G401.6 (cell line): ENCODE results near the gene CSDE1.

Experiments
- FAIRE-seq: peaks from 2 replicates; lab custom pipeline; 2012; peaks lifted over from hg19 to GRCh38; lab: Jason Lieb, UNC

CSDE1 gene

GRCh38 chr1:114701931-114702330 lies 55.9 kb downstream of the CSDE1 start:
- no peak for FAIRE-seq

GRCh38 chr1:114700036-114700600 lies 57.7 kb downstream of the CSDE1 start:
- no peak for FAIRE-seq

DNA sequence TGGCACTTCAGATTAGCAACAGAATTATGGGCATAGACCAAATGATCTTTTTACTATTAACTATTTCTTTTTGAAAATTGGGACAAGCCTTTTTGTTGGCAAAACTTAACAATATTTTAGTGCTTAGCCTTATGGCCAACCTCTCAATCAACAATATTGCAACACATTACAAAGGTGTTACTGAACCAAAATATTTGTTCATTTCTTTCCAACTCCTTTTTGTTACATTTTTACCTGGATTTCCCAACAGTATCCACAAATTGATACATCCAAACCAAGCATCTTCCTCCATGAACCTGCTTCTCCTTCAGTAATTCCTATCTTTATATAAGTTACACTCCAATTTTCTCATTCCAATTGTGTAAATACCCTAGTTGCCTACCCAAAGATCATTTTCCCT lies 61.0 kb downstream of the CSDE1 start:
- no peak for FAIRE-seq

DNA sequence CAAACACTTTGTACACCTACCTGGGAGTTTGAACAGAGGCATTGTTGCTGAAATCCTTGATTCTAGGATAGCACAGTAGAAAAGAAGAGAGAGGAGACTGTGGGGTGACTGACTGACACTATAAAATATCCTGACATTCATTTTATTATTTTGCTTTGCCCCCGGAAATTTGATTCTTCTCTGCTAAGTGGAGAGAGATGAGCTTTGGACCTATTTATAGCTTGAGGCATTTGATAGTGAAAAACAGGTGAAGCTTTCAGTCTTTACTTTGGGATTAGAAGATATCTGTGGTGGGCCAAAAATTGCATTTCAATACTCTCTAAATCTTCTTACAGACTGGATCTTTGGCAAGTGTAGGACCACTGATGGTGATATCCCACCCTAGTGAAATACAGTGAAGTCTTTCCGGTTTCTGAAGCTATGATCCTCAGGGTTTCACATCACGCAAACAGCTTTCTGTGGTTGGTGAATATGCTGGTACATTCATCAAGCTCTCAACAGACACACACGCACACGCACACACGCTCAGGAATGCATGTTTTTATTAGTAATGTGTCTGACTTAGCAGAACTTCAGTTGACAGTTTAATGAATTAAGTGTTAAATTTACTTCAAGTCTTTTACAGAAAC lies 62.2 kb downstream of the CSDE1 start, which contains the start of gene AMPD1:
Gene AMPD1 (minus strand): TSS at position 117 of the 629 bp plus-strand sequence. CDS start 75 bp downstream, at position 42.
- FAIRE-seq, result no peak

DNA sequence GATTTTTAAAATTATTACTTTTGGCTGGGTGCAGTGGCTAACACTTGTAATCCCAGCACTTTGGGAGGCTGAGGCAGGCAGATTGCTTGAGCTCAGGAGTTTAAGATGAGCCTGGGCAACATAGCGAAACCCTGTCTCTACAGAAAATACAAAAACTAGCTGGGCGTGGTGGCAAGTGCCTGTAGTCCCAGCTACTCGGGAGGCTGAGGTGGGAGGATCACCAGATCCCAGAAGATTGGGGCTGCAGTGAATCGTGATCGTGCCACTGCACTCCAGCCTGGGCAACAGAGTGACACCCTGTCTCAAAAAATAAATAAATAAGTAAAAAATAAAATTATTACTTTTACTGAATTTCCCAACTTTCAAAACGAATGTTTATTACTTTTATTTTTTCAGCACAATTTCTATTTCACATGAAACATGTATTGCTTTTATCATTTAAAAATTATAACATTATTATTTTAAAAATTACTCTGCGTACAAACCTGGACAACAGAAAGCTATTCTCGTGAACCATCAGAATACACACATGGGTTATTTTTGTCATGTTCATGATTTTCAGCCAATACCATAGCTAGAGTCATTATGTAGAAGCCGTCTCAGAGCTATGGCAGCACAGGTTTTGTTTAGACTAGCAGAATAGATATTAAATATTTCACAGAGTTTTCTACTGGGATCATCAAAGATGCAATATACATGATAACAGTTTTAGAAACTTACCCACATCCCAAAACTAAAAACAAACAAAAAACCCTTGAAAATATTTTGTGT lies 63.1 kb downstream of the CSDE1 start:
- no peak for FAIRE-seq

DNA sequence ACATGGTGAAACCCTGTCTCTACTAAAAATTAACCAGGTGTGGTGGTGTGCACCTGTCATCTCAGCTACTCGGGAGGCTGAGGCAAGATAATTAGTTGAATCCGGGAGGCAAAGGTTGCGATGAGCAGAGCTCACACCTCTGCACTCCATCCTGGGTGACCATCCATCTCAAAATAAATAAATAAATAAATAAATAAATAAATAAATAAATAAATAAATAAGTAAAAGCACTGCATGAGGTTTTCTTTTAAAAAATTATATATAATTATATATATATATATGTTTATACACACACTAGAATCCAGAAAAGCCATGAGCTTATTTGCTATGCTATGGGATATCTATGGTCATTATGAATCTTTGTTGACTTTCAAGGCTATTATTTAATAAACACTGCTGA lies 64.8 kb downstream of the CSDE1 start:
- no peak for FAIRE-seq

GRCh38 chr1:114691061-114691460 lies 66.7 kb downstream of the CSDE1 start:
- no peak for FAIRE-seq

DNA sequence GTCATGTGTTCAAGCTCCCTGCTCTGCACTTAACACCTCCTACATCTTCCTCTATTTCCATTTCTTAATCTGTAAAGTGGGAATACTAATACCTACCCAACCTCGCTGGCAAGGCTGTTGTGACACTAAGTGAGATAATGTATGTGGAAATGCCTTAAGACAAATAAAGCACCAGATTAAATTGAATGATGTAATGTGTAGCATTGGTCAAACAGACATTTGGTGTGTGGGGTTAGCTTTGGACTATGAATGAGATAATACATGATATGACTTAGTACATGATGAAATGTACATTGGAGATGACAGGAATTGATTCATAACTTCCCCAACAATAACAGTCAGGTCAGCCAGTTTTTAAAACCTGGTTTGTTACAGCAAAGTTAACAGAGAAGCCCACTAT lies 67.6 kb downstream of the CSDE1 start:
- FAIRE-seq, result no peak

DNA sequence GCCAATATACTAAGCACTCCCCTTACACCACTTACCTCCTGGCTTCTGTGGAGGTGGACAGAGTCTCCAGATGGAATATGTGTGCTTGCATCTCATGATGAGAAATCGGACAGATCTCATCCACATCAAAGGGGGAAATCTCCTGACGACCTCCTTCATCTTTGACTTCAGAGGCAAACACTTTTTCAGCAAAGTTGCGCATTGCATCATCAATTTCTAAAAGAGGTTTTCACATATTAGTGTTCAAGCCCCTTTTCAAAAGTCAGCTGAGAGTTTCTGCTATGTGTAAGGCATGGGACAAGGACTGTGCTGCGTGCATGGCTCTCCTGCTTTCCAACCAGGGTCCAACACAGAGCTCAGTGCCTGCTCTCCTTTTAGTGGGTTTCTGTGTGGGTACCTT lies 69.3 kb downstream of the CSDE1 start:
- FAIRE-seq, result no peak

- no peak for FAIRE-seq
Observed at GRCh38 chr1:114685851-114686250, 71.9 kb downstream of the CSDE1 start.

DNA sequence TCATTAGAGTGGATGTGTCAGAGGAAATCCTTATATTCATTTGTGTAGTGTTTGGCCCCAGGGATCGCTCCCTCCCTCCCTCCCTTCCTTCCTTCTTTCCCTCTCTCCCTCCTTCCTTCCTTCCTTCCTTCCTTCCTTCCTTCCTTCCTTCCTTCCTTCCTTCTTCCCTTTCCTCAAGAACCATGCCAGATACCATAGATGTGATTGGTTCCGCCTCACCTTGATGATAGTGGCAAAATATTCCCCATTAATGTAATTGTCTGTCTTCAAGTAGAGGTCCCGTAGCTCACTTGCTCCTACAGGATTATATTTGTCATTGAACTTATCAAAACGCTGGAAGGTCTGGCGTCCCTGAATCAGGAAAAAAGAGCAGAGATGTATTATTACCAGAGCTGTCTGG lies 80.1 kb downstream of the CSDE1 start:
- no peak for FAIRE-seq

DNA sequence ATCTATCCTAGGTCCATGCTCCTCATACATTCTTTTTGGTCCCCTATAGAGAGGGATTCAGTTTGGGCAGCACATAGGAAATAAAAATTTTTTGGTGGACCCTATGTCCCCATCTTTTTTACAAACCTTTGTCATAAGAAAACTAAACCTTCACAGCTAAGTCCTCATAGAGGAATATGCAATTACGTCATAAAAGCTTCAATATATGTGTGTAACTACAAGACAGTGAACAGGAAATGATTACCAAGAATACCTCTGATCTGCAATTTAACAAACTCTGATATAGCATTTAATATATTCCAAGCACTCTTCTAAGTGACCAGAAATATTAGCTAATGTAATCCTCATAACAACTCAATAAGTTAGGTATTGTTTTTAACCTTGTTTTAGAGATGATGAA lies 81.7 kb downstream of the CSDE1 start:
- no peak for FAIRE-seq

- no peak for FAIRE-seq
Observed at GRCh38 chr1:114671939-114672275, 85.9 kb downstream of the CSDE1 start.

DNA sequence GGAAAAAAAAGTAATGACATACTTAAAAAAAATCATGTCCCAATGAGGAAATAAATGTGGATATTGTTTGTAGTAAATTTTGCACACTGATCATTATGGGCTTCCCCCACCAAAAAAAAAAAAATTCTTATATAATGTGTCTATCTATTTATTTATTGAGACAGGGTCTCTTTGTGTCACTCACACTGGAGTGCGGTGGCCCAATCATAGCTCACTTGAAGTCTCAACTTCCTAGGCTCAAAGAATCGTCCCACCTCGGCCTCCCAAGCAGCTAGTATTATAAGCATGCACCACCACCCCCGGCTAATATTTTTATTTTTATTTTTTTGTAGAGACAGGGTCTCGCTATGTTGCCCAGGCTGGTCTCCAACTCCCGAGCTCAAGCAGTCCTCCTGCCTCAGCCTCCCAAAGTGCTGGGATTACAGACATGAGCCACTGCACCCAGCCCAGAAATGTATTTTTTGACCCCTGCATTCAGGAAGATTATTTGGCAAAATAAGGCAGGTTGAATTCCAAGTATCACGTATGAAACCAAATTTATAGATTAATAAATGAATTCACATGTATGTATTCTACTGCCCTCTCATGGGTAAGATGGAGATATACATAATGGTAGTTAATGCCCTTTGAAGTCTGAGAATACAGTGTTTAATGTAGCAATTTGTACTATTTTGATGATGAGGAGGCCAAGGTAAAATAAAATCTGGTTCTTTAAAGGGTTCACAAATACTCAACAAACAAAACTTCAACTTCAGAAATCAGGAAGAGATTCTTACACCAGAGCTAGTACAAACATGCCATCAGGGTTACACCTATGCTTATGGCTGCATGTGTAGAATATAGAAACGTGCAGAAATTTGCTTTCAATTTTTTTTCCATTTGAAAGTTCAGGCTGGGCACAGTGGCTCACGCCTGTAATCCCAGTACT lies 86.5 kb downstream of the CSDE1 start:
- no peak for FAIRE-seq

GRCh38 chr1:114670083-114671010 lies 87.4 kb downstream of the CSDE1 start:
- no peak for FAIRE-seq

DNA sequence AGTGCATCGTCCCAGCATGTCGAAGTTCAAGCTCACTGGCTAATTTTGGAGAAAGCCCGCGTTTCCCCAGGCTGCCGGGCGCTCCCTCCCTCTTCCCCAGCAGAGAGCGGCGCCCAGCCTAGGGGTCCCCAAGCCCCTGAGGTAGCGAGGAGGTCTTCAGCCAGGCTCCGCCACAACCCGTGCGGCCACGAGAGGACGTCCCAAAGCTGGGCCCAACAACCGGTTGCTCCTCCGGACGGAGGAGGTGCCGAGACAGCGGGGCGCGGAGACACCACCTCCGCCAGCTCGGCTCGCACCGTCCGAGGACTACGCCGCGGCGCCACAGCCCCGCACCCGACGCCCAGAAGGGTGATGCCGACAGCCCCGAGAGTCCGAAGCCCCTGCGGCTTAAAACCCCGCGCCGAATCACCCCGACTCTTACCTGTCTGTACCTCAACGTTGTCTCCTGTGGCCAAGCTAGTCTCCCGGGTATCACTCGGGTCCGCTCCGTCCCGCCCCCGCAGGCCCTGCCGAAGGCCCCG lies 88.2 kb downstream of the CSDE1 start, which contains the start of gene DENND2C:
Gene DENND2C (minus strand): TSS at position 488 of the 521 bp plus-strand sequence. CDS start 44,065 bp downstream, outside the sequence.
- FAIRE-seq, result no peak

DNA sequence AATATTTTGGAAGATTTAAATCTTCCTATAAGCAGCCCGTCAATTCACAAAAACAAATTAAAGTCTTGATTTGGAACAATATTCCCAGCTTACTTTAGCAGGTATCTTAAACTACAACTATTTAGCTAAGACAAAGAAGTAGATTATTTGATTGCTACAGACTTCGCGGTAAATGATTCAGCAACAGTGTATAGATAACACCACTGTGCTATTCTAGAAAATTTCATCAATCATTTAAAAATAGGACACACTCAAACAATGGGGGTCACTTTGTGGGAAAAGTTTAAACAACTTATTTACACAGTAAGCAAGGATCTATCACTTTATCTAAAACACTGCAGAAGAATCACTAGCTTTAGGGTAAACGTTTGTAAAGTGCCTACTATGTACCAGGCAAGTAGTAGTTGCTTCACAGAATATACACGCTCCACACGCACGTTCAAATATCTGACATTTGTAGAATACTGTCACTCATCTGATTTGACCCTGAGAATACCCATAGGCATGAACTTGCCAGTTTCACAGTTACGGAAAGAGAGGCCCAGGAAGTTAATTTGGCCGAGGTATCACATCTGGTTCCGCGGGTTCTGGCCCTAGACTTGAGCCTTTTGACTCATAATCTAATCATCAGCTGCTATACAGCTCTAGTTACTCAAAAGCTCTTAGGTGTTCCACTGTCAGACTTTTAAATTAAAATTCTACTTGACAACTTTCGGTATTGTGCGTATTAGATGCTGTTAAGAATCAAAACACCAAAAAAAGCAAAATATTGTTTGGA lies 88.8 kb downstream of the CSDE1 start:
- FAIRE-seq, result no peak

DNA sequence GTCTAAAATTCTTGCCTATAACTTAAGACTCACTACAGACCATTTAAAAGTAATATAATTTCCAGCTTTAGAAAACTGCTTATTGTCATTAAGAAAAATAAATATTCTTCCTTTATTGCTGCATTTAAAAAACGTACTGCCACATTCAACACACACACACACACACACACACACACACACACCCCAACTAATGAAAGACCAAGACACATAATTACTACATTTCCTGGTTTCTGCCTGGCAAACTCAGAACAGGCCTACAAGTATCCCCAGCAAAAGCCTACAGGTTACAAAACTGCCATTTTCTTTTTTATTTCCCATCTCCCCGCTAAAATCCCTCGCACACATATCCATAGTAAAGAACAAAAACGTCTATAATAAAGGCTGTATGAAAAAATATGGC lies 89.4 kb downstream of the CSDE1 start:
- no peak for FAIRE-seq

- no peak for FAIRE-seq
Observed at GRCh38 chr1:114666954-114667353, 90.8 kb downstream of the CSDE1 start.
